NCI-H524 (cell line): ENCODE data around the gene MAP2K5.

ENCODE experiments used
- DNase-seq, 2 experiments: peaks; one replicate each; lab custom pipeline; 2025; lab: John Stamatoyannopoulos, UW

The MAP2K5 gene

GRCh38 chr15:67559576-67559975 lies 17.1 kb downstream of the MAP2K5 start:
- DNase-seq: no peak

DNA sequence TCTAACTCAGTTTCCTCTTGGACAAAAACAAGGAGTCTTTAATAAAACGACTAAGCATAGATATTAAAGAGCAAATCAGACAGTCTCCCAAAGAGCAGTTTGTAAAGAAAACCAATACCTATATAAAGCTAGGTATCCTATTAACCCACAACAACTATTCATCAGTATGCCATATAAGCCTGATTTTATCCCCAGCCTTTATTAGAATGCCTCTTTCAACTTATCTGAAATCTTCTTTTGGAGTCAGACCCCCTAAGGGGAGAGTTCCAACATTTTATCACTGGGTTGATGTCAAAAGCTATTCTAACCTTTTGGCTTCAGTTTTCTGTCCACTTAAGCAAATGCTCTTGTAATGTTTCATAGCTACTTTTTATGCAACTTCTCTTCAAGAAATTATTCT lies 17.8 kb downstream of the MAP2K5 start:
- DNase-seq: no peak

DNA sequence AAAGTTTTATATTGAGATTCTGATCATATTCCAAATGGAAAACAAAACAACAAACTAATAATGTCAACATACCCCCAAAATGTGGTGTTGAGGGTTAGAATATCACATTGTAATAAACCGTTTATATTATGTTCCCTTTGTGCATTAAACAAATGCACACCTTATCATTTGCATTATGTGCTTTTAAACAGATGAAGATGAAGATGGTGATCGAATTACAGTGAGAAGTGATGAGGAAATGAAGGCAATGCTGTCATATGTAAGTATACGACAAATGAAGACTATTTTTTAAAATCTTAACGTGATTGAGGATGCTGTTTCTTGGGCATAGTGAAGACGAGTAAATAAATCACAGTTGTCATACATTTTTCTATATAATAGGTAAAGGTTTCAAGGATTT lies 20.6 kb downstream of the MAP2K5 start:
- DNase-seq: no peak

DNA sequence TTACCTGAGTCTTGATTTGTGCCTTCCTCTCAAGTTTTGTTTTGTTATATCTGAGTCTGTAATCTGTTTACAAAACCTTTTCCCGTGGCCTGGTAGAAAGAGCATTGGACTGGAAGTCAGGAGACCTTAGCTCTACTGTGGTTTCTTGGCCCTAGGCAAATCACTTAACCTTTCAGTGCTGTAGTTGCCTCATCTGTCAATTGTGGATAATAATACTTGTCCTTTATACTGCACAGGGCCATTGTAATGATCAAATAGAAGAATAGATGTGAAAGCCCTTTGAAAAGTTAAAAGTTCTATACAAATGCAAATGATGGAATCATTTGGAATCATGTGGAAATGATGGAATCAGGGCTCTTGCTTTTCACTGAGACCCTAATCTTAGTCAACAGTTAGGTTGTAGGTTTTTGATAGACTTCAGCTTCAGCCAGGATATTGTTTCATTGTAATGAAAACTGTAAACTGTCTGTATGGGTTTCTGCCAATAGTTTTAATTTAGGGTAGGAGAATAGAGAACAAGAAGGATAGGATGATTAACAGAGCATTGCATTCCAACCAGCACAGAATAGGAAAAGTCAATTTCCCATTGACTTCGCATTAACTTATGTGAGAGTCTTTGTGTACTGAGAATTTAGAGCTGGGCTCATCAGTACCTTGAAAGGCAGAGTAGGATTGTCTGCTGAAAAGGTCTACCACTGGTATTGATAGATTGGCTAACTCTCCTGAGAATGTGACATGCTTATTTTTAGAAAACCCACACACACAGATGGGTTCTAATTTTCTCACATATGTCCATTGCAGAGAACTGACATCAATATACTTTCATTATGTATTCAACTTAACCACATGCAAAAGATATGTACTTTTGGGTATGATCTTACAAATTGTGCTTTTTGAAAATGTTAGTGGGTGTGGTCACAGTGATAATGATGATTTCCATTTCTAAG lies 21.8 kb downstream of the MAP2K5 start:
- no peak for DNase-seq

DNA sequence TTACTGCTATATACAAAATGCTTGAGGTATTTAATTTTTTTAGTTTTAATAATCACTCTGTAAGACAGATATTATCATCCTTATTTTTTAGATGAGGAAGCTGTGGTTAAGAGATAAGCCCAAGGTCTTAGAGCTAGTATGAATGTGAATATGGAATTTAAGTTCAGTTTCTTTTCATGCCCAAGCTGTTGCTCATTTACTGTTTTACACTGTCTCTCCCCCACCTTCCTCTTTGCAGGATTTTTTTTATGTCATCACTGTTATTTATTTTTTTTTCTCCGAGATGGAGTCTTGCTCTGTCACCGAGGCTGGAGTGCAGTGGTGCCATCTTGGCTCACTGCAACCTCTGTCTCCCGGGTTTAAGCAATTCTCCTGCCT lies 22.5 kb downstream of the MAP2K5 start:
- no peak for DNase-seq

- DNase-seq: no peak
These were observed 27.2 kb downstream of the MAP2K5 start for GRCh38 chr15:67569668-67570067.

- DNase-seq: no peak
These were observed 28.6 kb downstream of the MAP2K5 start for GRCh38 chr15:67570875-67571647.

GRCh38 chr15:67571648-67572415 lies 29.3 kb downstream of the MAP2K5 start:
- DNase-seq: no peak

DNA sequence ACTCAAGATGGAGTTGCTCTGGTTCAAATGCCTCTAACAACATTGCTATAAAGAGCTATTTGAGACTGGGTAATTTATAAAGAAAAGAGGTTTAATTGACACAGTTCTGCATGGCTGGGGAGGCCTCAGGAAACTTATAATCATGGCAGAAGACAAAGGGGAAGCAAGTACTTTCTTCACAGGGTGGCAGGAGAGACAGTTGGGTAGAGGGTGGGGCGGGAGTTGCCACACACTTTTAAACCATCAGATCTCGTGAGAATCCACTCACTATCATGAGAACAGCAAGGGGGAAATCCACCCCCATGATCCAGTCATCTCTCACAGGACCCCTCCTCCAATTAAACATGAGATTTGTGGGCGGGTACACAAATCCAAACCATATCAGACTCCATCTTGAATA lies 30.7 kb downstream of the MAP2K5 start:
- DNase-seq: no peak

- DNase-seq: no peak
These were observed 32.6 kb downstream of the MAP2K5 start for GRCh38 chr15:67575039-67575502.

DNA sequence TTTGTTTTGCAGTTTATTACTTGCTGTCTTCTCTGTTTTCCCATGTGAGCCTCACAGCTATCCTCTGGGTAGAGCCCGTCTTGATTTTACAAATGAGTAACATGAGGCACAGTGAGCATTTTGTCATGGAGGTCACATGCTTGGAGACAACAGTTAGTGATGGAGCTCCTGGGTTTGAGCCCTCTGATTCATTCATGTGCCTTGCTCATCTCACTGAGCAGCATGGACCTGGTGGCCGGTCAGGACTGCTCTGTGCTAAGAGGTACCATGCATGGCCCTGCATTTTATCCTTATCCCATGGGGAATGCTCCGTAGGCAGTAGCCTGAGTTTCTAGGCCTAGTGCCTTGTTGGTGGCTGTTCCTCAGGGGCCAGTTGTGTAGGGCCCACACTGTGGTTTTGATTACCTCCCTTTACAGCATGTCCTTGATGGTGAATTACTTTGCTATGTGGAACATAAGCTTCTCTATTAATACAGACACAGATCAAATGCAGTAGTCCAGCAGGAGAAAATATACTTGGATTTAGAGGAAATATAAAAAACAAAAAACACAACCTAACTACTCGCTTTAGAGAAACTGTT lies 35.6 kb downstream of the MAP2K5 start:
- no peak for DNase-seq

- DNase-seq: no peak
These were observed 36.7 kb downstream of the MAP2K5 start for GRCh38 chr15:67579164-67579563.

DNA sequence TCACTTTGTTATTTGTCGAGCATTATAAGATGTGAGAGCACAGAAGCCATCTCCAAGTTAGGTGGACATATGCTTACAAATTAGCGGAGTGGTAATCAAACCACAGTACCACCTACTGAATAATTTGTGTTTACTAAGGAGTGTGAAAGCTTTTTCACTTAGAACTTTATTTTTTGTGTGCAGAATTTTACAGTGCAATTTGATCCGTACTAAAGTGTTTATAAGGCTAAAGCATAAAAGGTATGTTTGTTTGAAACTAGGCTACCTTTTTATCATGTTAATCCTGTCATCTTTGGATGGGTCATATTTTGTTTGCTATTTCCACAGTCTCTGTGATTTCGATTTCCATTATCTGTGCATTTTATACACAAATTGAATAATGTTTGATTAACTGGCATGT lies 37.5 kb downstream of the MAP2K5 start:
- no peak for DNase-seq

- DNase-seq: no peak
These were observed 41.7 kb downstream of the MAP2K5 start for GRCh38 chr15:67584157-67584556.

GRCh38 chr15:67585681-67586080 lies 43.2 kb downstream of the MAP2K5 start:
- DNase-seq: no peak

DNA sequence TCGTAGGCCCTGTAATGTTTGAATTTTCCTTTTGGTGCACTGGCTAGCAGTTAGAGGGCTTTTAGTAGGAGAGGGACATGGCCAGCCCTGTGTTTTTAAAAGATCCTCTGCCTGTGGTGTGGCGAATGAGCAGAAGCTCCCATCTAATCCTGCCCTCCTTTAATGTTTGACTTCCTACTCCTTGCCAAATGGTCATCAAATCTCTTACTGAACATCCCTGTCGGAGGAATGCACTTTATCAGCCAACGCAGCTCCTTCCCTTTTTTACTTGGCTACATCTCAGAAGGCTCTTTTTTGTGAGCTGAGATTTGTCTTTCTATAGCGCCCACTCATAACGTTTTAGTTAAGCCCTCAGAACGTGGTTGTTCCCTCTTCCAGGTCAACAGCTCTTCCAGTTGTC lies 44.8 kb downstream of the MAP2K5 start:
- no peak for DNase-seq

DNA sequence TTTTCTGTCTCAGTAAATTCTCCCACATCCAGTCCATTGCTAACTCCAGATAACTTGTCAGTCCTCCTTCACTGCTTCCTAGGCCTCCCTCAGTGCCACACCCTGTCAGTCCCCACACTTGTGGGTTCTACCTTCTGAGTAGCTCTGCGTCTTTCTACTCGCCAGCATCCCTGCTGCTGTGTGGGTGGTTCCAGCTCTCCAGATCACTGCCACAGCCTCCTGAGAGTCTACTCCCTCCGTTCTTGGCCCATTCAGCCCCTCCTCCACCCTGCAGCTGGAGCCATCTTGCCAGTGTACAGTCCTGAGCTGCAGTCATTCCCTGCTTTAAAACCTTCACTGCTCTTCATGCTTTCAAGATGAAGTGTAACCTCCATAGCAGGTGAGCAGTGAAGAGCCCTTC lies 45.3 kb downstream of the MAP2K5 start:
- DNase-seq: no peak

DNA sequence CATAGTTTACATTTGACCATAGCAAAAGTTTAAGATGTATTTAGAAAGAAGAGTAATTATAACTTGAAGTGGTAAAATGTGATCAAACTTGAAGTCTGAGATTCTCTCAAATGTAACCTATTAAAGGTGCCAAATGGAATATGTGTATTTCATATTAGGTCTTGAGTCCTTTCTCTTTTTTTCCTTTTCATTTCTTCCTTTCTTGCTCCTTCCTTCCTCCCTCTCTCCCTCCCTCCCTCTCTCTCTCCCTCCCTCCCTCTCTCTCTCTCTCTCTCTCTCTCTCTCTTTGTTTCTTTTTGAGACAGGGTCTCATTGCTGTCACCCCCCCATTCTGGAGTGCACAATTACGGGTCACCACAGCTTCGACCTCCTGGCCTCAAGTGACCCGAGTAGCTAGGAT lies 47.7 kb downstream of the MAP2K5 start:
- DNase-seq: no peak

GRCh38 chr15:67592245-67592644 lies 49.7 kb downstream of the MAP2K5 start:
- DNase-seq: no peak

GRCh38 chr15:67593562-67593961 lies 51.1 kb downstream of the MAP2K5 start:
- DNase-seq: no peak

- DNase-seq: no peak
These were observed 52.3 kb downstream of the MAP2K5 start for GRCh38 chr15:67594770-67595169.

DNA sequence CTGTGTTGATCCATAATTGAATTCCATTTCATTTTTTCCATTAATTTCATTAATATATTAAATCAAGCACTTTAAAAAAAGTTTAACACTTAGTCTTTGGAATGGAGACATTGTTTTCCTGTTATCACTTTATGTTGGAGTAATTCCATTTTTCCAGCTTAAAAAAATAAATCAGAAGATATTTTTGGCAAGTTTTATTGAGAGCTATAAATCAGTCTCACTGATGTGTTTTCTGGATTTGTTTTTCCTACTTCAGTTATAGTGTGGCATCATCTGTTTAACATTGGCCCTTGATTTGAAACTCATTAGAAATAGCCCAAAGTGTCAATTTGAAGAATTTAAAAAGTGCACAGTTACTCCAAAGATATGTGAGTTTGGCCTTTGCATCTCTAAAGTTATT lies 53.1 kb downstream of the MAP2K5 start:
- no peak for DNase-seq
